T-helper 2 cell (primary cell): ENCODE measurements around the gene ZBTB17.

Experiments used
- DNase-seq, 5 experiments: peaks; one replicate each; pipeline versions ENCODE4 v3.0.0 to v3.0.0-alpha.2; 2012 to 2022

Gene ZBTB17

DNA sequence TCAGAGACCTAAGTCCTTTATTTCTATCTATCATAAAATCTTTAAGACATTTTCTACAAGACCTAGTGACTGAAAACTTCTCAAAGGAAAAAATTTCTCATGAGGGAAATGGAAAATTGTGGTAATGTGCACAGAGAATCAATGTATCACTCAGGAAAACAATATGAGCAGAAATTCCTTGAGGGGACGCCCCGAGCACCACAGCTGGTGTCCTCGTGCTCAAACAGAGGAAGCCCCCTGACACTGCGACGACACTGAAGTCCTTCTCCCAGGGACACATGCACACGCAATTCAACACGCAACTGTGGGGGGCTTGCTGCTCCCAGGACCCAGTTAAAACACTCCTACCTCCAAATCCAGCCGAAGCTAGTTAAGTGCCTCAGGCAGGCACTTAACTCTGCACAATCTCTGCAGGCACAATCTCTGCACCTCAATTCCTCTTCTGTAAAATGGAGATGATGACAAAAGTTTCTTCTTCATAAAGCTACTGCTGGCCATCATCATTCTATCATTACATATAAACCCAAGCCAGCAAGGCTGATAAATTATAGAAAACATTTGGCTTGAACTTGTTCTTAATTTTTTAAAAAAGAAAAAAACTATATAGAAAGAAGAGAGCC is 16.0 kb downstream of the ZBTB17 start:
- no peak for DNase-seq

DNA sequence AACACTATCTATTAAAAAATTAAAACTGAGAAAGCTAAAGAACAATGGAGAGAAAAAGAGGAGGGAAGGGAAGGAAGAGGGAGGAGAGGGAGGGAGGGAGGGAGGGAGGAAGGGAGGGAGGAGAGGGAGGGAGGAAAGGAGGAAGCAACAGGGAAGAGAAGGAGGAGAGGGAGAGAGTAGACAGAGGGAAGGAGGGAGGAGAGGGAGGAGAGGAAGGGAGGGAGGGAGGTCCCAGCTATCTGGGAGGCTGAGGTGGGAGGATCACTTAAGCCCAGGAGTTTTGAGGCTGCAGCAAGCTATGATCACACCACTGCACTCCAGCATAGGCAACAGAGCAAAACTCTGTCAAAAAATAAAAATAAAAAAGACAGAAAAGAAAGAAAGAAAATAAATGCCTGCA is 16.5 kb downstream of the ZBTB17 start:
- no peak for DNase-seq

GRCh38 chr1:15958793-15959192 is 17.1 kb downstream of the ZBTB17 start:
- no peak for DNase-seq

- no peak for DNase-seq
These were observed 17.8 kb downstream of the ZBTB17 start for GRCh38 chr1:15958111-15958510.

GRCh38 chr1:15957221-15958095 is 18.4 kb downstream of the ZBTB17 start:
- no peak for DNase-seq

DNA sequence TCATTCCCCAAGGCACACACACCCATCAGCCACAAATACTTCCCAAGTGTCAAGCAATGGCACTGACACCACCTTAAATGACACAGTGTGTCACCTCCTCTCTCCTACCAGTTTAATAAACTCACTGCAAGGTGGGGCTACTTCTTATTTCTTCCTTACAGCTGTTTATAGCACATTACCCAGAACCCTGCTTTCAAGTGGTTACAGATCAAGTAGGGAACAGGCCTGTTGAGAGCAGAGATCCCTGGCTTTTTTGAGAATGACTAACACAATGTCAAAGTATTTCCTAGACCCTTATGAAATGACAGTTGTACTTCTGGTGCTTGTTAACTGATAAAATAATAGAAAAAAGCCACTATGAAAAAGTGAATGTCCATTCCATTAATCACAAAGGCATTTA is 19.8 kb downstream of the ZBTB17 start:
- no peak for DNase-seq

DNA sequence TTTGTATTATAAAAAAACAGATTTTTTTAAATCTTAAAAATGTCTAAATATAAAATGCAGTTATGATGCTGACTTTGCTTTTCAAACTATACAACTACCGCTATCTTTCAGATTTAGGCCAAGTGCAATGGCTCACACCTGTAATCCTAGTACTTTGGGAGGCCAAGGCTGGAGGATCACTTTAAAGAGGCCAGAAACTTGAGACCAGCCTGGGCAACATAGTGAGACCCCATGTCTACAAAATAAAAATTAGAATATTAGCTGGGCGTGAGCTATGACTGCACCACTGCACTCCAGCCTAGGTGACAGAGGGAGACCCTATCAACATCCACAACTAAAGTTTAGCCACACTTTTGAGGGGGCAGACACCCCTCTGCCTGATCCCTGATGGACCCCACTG is 20.3 kb downstream of the ZBTB17 start:
- DNase-seq: no peak

DNA sequence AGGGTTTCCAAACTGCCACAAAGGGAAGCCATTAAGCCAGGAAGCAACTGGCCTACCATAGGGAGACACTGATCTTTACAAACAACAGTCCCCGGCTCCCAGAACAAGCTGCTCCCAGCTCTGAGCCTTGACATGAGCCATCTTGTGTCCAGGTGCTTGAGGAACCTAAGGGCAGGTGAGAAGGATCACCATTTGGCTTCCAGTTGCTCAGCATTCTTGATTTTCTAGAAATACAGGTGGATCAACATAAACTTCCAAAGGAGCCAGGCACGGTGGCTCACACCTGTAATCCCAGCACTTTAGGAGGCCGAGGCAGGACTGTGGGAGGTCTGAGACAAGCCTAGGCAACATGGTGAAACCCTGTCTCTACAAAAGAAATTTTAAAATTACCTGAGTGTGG is 21.6 kb downstream of the ZBTB17 start:
- no peak for DNase-seq

DNA sequence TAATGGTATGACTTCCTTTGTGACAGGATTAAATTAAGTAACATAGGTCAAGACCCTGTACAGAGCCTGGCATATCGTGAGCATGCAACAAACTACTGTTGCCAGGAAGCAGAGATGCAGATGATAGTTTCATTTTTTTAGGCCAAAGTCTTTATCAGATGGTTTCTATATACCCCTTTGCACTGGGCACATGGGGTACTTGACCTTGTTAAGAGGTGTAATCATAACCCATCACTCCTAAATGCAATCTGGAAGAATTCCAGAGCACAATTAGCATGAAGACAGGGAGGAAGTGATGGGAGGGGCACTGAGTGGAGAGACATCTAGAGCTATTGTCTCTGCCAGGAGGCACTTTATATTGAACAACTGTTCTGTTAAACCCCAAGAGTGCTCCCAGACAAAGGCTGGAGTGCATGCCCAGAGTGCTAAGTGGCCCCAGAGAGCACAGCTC is 22.1 kb downstream of the ZBTB17 start:
- no peak for DNase-seq

GRCh38 chr1:15953294-15953771 is 22.6 kb downstream of the ZBTB17 start:
- DNase-seq: no peak

GRCh38 chr1:15952317-15953258 is 23.3 kb downstream of the ZBTB17 start:
- no peak for DNase-seq

DNA sequence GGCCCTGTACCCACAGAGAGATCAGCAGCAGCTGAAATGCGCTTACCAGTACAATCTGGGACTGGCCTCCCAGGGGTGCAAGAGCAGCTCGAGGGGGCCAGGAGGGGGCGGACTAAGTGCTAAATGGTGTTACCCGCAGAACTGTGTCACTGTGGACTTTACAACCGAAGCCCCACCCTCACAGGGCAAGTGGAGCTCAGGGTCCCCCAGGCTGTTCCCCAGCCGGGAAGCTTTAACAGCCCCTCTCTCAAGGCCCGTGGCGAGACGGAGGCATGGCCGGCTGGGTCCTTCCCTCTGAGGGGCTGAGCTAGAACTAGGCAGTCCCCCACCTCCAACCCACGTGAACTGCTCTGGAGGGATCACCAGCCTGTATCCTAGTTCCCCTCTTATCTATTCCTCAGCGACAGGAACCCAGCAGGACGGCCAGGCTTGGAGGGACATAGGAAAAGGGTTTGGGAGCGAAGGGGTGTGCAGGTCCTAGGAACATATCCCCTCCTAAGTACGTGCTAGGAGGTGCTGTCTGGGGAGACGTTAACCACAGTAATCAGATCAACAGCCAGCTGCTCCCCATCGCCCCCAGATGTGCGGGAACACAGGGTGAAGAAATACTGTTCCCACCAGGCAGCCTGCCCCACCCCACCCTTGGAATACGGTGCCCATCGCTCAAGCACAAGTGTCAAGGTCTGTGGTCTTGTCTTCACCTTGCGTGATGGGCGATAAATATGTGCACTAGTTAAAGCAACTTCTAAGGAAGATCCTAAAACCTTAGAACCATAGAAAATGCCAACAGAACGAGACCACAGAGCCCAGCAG is 24.4 kb downstream of the ZBTB17 start:
- DNase-seq: peak in 1 of 5 experiments; percentile 43

DNA sequence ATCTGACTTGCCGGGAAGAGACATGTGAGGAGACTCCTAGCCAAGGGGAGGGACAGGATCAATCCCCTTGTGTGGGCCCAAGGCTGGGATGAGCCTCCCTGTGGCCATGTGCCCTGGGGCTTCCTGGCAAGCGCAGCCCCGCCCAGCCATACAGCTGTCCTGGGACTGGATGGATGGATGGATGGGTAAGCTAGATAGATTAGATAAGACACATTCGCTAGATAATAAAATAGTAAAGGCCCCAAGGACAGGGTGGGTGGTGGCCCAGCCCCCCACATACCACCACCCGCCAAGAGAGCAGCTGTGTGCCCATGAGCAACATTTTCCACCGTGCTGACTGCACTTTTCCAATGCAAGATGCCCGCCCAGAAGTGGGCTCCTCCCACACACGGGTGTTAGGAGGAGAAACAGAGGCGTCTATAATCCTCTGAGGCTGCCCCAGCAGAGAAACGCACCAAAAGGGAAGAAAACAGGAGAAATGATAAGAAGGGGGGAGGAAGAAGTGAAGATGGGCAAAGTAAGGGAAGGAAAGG is 25.1 kb downstream of the ZBTB17 start:
- peak in 4 of 5 experiments; percentile 29 to 67 (median 42) for DNase-seq

DNA sequence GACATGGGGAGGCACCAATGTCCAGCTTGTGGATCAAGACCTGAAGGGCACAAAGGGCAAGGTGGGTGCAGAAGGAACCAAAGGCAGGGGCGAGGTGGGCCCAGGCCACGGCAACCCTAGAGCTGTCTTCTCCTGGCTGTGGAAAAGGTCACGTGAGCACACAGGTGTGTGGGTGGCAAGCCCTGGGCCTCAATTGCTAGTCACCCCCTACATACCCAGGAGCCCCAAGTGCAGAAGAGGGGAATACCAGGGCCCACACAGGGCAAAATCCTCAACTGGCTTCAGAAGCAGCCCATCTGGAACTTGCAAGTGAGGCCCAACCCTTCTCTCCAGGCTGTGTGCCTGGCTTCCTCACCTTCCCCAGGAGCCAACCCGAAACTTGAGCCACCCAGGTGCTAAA is 25.6 kb downstream of the ZBTB17 start:
- DNase-seq: peak in 2 of 5 experiments; percentile 28 to 53

DNA sequence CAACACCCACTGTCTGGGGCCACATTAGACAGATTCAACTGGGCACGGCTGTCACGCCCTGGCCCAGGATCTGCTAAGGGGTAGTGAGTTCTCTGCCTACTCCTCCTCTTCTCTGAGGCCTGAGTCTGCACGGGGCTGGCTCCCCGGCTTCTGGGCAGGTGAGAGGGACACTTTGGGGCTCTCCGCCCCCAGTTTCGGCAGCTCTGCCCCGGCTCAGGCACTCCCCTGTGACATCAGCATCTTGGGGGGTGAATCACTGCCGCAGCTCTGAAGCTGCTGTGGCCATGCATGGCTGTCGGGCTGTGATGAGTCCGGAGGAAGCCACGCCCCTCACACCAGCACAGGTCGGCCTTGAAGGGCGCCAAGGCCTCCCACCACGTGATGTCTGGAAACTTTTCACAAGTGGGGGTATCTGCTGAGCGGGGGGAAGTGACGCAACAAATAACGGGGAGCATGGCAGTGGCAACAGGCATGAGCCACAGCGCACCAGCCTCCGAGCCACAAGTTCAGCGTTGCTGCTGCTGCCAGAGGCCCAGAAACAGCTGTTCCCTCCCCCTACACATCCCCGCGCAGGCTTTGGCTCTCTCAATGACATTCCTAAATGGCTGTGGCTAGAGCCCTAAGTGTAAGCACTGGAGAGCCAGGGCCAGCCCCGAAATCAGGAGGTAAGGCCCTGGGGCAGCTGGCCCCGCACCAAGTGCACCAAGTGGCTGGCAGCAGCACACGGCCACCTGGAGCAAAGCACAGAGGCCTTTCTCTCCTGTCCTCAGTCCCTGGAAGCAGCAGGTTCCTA is 26.3 kb downstream of the ZBTB17 start:
- DNase-seq: peak; percentile 66 to 98 (median 85)

DNA sequence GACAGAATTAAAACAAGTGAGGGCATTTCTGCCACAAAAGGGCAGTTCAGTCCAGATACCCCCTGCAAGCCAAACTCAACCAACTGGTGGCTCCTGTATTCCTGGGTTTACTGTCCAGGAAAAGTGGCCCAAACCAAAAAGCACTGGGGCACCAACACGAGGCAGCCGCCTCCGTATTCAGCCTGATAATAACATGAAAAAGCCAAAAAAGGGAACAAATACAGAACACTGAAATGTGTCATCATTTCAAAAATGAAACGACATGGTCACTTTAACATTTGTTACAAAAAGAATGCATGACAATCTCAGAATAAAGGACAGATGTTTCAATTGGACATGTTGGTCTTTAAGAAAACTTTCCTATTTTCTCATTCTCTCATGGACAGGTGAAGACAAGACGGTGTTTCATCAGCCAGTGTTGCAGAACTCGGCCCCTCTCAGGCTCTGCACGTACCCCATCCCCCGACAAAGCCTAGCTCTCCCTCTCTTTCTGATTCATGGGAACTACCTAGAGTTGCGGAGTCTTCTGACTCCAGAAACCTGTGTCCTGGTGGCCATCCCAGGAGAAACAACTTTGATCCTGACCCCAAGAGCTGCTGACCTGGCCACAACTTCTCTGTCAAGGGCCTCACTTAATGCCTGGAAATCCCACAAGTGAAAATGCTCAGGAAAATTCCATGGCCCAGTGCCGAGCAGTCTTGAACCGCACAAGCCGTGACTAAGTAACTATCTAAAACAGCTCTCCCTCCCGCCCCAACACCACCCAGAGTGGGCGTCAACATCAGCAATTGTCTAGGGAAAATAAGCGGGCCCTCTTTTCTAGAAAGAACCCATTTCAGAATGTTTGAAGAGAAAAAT is 27.1 kb downstream of the ZBTB17 start:
- no peak for DNase-seq

- no peak for DNase-seq
These were observed 27.8 kb downstream of the ZBTB17 start for GRCh38 chr1:15948091-15948591.

- DNase-seq: peak in 1 of 5 experiments; percentile 46
These were observed 28.4 kb downstream of the ZBTB17 start for GRCh38 chr1:15947382-15948090.
